ENCODE results near the gene PCSK6.

PCSK6 gene

DNA sequence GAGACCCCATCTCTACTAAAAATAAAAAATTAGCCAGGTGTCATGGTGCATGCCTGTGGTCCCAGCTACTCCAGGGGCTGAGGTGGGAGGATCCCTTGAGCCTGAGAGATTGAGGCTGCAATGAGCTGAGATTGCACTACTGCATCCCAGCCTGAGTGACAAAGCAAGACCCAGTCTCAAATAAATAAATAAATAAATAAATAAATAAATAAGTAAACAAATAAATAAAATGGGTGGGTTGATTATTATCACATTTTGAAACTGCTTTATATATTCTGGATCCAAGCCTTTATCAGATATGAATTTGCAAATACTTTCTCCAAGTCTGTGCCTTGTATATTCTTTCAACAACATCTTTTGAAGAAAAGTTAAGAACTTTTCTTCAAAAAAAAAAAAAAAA is 22.2 kb upstream of the PCSK6 start:
- TF ChIP-seq, protein P1, sequence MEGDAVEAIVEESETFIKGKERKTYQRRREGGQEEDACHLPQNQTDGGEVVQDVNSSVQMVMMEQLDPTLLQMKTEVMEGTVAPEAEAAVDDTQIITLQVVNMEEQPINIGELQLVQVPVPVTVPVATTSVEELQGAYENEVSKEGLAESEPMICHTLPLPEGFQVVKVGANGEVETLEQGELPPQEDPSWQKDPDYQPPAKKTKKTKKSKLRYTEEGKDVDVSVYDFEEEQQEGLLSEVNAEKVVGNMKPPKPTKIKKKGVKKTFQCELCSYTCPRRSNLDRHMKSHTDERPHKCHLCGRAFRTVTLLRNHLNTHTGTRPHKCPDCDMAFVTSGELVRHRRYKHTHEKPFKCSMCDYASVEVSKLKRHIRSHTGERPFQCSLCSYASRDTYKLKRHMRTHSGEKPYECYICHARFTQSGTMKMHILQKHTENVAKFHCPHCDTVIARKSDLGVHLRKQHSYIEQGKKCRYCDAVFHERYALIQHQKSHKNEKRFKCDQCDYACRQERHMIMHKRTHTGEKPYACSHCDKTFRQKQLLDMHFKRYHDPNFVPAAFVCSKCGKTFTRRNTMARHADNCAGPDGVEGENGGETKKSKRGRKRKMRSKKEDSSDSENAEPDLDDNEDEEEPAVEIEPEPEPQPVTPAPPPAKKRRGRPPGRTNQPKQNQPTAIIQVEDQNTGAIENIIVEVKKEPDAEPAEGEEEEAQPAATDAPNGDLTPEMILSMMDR (IDR thresholded peaks at IDR 0.05; ENCODE audit: extremely low read depth, missing control alignments), result no peak
- no peak for DNase-seq (ENCODE audit: low spot score)

DNA sequence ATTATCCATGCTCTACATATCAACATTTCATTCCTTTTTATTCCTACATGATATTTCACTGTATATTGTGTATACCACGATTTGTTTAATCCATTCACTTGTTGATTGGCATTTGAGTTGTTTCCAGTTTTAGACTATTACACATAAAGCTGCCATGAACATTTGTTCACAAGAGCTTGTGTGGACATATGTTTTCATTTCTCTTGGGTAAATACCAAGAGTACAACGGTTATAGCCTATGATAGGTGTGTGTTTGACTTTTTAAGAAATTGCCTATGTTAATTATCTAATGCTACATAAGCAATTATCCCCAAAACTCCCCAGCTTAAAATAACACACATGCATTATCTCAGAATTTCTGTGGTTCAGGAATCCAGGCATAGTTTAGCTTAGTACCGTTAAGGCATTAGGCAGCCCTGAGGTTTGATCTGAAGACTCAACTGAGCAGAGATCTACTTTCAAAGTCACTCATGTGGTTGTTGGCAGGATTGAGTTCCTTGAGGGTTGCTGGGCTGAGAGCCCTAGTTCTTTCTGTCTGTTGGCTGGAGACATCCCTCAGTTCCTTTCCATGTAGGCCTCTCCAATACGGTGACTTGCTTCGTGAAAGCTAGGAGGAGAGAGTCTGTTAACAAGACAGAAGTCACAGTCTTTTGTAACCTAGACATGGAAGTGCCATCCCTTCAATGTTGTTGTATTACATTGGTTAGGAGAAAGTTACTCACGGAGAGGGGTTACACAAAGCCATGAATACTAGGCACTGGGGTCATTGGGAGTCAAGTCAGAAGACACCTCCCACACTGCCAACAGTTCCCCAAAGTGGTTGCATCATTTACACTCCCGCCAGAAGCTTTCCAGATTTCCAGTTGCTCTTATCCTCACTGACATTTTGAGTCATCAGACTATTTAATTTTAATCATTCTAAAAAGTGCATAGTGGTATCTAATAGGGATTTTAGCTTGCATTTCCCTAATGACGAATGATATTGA is 21.0 kb upstream of the PCSK6 start:
- DNase-seq (ENCODE audit: low spot score), result no peak
- TF ChIP-seq, protein P1 (IDR thresholded peaks at IDR 0.05; ENCODE audit: extremely low read depth, missing control alignments), result no peak

DNA sequence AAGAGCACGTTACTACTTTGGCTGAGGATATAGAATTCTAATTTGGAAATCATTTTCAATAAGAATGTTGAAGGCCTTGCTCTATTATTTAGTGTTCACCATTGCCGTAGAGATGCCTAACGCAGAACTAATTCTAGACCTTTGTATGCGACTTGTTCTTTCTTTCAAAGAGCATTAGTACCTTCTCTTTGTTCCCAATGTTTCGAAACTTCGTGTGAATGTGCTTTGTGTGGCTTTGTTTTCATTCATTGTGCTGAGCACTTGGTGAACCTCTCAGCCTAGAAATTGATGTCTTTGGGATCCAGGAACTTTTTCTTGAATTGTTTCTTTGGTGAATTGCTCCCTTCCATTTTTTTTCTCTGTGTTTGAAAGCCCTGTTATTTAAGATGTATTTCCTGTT is 19.8 kb upstream of the PCSK6 start:
- DNase-seq (ENCODE audit: low spot score), result no peak
- TF ChIP-seq, protein P1 (IDR thresholded peaks at IDR 0.05; ENCODE audit: extremely low read depth, missing control alignments), result no peak

DNA sequence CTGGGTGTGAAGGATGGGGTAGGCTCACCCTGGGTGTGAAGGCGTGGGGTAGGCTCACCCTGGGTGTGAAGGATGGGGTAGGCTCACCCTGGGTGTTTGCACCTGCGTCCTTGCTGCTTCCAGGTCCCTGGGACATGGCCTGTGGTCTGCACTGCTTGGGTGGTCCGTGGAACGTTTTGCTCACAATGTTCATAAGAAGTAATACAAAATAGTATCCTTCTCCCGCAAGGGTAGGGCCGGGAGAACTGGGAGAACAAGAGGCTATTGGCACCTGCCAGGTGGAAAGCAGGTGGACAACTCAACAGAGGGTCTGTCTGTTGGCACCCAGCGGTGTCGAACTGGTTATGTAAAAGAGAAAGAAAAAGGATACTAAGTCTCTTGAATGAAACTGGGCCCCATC is 17.0 kb upstream of the PCSK6 start:
- DNase-seq (ENCODE audit: low spot score), result no peak
- TF ChIP-seq, protein P1 (IDR thresholded peaks at IDR 0.05; ENCODE audit: extremely low read depth, missing control alignments), result no peak

- TF ChIP-seq, protein P1 (IDR thresholded peaks at IDR 0.05; ENCODE audit: extremely low read depth, missing control alignments), result no peak
- no peak for DNase-seq (ENCODE audit: low spot score)
Observed at GRCh38 chr15:101505610-101506337, 16.3 kb upstream of the PCSK6 start.

DNA sequence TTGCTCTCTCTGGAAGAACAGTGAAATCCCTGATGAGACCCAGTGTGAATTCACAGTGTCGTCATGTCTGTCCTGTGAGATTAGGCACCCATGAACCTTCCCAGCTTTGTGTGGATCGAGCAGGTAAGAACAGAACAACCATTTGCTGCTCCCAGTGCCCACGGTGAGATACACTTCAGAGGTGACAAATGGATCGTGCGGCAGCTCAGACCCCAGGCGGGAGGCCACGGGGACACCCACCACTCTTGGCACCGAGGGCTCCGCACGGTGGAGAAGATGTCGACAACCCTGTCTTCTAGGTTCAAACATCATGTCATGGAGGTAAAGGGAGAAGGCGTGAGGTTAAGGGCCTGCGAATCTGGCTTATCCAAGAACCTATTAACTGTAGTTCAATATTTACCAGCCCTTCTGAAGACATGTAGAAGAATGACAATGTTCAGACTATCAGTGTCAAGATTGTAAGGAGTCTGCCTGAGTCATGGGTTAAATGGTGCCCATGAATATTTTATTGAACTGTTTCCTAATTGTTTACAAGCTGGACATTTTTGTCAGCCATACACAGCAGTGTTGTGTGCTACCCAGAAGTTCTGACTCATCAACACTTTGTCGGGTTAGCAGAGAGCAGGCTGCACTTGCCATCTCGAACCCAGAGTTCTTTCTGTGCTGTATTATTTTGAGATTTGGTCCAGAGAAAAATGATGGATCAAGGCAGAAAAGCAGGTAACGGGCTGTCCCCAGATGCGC is 15.5 kb upstream of the PCSK6 start:
- DNase-seq (ENCODE audit: low spot score), result no peak
- TF ChIP-seq, protein P1 (IDR thresholded peaks at IDR 0.05; ENCODE audit: extremely low read depth, missing control alignments), result no peak

All from GM20000 (cell line).